ENCODE results near the gene MAOB.
A peak's percentile ranks its signal among the peaks of the same experiment; 100 is the strongest.
"Not testable (repeated sequence)": the region's sequence is repeated elsewhere in the genome, so short reads cannot be mapped to it uniquely, and the experiment has no call there.

The MAOB gene

DNA sequence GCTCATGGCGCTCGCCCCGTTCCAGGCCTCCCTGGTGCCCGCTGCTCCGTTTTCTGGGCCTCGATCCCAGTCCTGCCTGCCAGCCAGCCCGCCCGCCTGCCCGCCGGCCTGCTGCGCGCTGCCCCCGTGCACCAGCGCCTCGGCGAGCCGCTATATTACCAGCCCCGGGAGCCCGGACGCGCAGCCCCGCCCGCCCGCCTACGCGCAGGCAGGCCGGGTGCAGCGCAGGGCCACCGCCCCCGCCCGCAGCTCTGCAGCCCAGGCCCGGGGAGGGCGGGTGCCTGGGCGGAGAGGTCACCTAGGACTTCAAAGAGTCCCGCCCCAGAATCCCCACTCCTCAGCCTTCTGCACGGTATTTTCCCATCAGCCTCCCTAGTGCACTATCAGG is at the start of gene MAOB:
TSS of gene MAOB (minus strand) at position 157 of the 388 bp plus-strand sequence. CDS start at position 6, 151 bp downstream.
- DNase-seq = peak; percentile 4

GRCh38 chrX:43922032-43922431 is 39.8 kb upstream of the MAOB start:
- DNase-seq = not testable (repeated sequence)

DNA sequence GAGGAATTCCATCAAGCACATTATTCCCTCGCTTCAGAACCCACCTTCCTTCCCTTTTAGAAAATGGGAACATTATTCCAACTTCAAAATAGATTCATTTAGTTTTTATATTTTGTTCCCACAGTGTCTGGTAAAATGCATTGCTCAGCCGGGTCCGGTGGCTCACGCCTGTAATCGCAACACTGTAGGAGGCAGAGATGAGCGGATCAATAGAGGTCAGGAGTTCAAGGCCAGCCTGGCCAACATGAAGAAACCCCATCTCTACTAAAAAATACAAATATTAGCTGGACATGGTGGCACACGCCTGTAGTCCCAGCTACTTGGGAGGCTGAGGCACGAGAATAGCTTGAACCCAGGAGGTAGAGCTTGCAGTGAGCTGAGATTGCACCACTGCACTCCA is 28.5 kb upstream of the MAOB start:
- DNase-seq = not testable (repeated sequence)

DNA sequence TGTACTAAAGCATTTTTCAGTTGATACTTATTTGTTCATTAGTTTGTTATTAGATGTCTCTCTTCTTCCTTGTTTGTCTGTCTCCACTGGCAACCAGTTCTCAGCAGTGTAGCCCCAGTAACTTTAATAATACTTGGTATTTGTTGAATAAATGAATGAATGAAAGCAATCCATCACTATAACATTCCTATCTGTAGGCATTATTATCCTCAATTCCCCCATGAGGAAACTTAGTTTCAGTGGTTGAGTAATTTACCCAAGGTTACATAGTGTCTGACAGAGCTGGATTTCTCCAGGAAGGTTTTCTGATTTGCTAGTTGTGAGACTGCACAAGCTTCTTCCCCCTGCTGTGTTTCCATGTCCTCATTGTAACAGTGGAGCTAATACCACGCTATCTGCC is 27.8 kb upstream of the MAOB start:
- DNase-seq = no peak

DNA sequence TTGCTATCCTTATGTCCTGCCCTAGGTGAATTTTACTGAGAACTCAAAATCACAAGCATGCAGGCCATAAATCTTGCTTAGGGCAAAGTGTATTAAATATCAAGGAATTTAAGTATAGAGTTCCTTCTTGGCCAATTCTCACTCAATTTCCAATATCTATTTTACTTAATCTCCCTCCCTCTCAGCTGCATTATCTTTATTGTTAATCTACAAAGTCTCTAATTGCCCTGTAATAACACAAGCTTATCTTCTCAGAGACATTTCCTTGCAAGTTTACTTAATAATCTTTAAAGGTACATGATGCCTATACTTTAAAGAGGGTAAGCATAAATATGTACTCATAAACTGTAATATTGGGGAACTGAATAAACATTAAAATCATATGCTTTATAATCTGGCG is 26.9 kb upstream of the MAOB start:
- no peak for DNase-seq

GRCh38 chrX:43899878-43900815 is 17.9 kb upstream of the MAOB start:
- DNase-seq = no peak

DNA sequence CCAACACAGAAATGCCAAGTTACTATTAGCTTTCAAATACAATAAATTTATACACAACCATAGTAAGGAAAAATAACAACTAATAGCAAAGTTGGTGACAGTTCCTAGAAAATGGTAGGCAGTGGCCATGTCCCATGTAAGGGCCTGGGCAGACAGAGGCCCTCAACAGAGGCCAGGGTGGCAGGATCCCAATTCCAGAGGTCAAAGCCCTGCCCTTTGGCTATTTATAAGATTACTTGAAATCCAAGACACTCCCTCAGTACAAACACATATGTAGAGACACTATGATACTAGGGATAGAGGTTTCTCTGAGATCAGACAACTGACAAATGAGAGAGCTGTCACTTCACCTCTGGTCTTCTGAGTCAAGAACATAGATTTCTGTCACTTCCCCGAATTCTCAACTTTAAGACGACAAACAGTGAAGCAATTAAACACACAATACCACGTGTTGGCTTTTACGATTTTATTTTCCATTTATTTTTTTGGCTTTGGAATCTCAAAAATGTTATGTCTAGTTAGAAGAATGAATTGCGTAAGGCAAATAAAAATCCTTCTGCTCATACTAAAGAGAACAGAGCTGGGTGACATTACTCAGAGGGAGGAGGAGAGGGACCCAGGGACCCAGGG is 16.3 kb upstream of the MAOB start:
- DNase-seq = no peak

GRCh38 chrX:43897290-43897689 is 15.0 kb upstream of the MAOB start:
- DNase-seq = no peak

DNA sequence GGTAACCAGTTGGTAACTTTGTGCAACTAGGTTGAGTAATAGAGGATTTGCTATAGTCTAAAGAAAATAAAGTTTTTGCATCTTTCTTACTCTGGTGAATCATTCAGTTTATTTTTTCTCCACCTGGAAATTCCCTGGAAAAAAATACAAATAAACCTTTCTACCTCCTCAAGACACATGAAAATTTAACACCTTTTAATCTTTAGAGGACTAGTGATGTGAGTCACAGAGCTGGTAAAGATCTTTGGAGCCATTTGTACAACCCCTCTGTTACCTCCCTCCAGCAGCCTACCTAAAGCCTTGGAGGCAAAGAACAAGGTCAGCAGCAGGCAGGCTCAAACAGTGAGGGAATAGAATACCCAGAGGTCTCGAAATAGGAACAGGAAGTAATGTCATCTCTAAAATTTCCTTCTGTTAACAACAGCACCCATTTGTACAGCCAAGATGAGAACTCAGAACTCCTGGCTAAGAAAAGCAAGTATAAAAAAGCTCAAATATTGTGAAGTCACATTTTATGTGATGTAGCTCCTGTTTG is 10.2 kb upstream of the MAOB start:
- no peak for DNase-seq

- DNase-seq = no peak
Measured at GRCh38 chrX:43885617-43886016, 3.4 kb upstream of the MAOB start.

DNA sequence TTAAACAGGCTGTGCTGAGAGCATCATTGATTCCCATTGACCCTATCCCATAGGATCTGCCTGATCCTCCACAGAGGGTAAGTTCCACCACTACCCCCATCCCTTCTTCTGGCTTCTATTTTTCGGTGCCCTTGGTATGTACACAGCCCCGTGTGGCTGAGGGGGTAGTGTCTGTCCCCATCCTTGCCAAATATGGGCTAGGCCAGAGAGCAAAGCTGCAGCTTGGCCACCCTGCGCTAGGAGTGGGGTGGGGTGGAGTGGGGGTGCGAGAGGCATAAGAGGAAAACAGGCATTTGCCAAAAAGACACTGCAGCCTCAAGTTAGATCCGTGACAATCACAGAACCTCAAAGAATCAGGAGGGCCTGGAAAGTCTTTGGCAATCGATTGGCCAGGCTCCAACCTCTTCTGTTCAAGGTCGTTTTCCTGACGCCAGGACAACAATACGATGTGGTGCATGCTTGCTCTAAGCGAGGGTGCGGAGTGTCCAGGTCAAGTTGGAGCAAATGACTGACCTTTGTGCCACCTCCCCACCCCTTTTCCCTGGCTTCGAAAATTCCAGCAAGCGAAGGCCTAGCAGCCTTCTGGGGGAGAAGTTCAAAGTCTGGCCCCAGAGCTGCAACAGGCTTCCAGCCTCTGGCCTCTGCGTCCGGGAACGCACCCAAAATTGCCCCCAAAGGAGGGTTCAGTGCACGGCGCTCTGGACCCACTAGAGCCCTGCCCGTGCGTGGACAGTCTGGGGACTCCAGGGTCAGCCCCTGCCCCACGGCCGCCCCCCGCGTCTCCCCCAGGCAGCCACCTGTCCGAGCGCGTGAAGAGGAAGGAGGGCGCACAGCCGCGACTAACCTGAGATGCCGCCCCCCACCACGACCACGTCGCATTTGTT is 598 bp downstream of the MAOB start:
- no peak for DNase-seq

GRCh38 chrX:43880425-43880824 is 1.8 kb downstream of the MAOB start:
- DNase-seq = no peak

- no peak for DNase-seq
Measured at GRCh38 chrX:43878906-43879526, 3.2 kb downstream of the MAOB start.

GRCh38 chrX:43876680-43877079 is 5.6 kb downstream of the MAOB start:
- DNase-seq = no peak

GRCh38 chrX:43870758-43871419 is 11.4 kb downstream of the MAOB start:
- DNase-seq = no peak

DNA sequence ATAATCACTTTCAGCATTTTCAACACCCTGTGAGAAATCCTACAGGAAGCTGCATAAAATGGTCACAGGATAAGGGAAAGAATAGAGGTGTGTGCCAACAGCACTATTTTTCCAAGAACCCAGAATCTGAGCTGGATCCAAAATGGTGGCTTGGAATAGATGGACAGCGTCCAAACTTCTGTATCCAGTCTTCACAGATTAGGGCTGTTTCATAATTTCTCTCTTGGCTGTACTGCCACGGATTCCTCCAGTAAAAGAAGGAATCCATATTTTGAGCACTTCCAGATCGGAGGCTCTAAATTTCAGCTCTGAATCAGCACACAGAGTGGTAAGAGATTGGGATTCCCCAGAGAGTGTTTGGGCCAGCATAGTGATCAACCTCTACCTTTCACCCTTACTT is 12.2 kb downstream of the MAOB start:
- DNase-seq = no peak

- DNase-seq = no peak
Measured at GRCh38 chrX:43868791-43869190, 13.5 kb downstream of the MAOB start.

- DNase-seq = no peak
Measured at GRCh38 chrX:43866423-43866822, 15.8 kb downstream of the MAOB start.

- no peak for DNase-seq
Measured at GRCh38 chrX:43865791-43866190, 16.5 kb downstream of the MAOB start.

- no peak for DNase-seq
Measured at GRCh38 chrX:43862434-43862833, 19.8 kb downstream of the MAOB start.

- no peak for DNase-seq
Measured at GRCh38 chrX:43861750-43862149, 20.5 kb downstream of the MAOB start.

All from activated CD4-positive, alpha-beta T cell treated with anti-CD3 and anti-CD28 coated beads, Interleukin-2, amount 50 U/mL, for 1 hour (primary cell).